HG02588 (cell line): ENCODE measurements around the gene FAM98C.
"Not testable (repeated sequence)": the region's sequence is repeated elsewhere in the genome, so short reads cannot be mapped to it uniquely, and the experiment has no call there.

Experiments used
- ATAC-seq: cut with Tn5 transposase; IDR thresholded peaks from one replicate; pipeline ENCODE4 v1.9.1; 2021; ENCODE audit warnings: mild to moderate bottlenecking, moderate library complexity; ENCODE audit not compliant: unreplicated experiment

Gene FAM98C

DNA sequence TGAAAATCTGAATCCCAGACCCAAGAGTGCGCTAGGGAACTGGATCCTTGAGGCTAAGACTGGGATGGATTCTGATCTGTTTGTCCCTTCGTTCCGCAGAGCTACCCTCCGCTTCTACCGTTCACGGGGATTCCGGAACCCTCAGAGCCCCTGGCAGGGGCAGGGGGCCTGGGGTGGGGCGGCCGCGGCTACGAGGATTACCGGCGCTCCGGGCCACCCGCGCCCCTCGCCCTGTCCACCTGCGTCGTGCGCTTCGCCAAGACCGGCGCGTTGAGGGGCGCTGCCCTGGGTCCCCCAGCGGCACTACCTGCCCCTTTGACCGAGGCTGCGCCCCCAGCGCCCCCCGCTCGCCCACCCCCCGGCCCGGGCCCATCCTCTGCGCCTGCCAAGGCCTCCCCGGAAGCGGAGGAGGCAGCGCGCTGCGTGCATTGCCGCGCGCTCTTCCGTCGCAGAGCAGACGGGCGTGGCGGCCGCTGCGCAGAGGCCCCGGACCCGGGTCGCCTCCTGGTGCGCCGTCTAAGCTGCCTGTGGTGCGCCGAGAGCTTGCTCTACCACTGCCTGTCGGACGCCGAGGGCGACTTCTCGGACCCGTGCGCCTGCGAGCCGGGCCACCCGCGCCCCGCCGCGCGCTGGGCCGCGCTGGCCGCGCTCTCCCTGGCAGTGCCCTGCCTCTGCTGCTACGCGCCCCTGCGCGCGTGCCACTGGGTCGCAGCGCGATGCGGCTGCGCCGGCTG lies 7.3 kb upstream of the FAM98C start:
- ATAC-seq = no peak

DNA sequence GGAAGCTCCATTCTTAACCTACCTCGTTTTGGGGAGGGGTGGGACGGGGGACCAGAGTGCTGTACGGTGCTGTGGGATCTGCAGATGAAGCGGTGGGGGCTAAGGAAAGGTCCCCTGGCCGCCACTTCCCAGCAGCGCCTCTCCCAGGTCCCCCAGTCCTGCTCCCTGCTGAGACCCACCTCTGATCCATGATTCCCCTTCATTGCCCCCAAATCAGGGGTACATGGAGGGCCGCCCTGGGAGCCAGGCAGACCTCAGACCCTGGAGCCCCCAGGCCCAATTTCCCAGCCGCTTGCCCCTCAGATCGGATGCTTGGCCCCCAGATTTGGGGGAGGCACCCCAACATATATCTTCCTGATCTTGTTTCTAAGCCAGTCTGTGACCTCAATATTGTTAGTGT lies 3.8 kb upstream of the FAM98C start:
- ATAC-seq = no peak

DNA sequence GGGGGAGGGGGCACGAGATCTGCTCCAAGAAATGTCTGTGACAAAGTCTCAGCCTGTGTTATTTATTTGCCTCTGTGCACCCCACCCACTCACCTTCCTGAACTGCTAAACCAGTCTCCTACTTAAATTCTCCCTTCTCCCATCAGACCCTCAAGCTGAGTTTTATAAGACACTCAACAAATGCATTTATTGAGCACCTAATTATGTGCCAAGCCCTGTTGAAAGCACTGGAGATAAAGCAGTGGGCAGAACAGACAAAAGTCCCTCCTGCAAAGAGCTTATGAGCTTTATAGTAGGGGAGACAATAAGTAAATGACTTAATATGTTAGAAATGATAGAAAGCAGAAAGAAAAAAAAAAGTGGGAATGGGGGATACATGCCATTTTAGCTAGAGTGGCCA lies 3.4 kb upstream of the FAM98C start:
- no peak for ATAC-seq

DNA sequence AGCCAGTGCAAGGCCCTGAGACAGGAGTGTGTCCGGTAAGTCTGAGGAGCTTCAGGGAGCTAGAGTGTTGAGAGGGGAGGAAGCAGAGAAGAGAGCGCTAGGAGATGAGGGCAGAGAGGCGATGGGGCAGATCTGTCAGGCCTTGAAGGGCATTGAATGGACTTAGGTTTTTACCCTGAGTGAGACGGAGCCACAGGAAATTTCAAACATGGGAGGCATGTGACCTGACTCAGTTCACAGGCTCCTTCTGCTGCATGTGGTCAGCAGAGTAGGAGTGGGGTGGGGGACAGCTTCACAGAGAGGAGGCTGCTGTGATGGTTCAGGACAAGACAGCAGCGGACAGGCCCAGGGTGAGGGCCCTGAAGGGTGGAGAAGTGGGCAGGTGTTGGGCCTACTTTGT lies 2.5 kb upstream of the FAM98C start:
- ATAC-seq = no peak

DNA sequence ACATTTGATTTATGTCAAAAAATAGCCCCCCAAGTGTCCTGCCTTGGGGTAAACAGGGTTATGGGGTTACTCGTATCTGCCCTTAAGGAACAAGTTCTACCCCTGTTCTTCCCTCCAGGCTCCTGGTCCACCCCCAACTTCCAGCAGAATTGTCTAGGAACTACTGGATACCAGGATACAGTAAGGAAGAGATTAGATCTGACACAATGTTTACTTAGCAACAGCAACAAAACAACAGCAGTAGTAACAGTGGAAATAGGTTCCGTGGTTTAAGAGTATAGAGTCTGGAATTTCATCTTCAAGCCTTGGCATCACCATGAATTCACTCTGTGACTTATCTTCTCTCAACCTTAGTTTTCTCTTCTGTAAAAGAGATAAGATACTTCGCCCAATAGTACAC lies 1.7 kb upstream of the FAM98C start:
- no peak for ATAC-seq

DNA sequence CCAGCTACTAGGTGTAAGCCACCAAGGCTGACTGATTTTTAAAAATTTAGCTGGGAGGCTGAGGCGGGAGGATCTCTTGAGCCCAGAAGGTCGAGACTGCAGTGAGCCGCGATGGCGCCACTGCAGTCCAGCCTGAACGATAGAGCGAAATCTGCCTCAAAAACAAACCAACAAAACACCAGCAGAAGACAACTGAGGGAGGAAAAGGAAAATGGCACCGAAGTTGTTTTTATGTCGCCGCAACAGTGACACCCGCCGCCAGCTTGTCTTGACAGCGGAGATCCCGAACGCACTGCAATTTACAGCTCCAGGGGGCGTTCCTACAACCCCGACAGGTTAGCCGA lies 298 bp upstream of the FAM98C start:
- no peak for ATAC-seq

DNA sequence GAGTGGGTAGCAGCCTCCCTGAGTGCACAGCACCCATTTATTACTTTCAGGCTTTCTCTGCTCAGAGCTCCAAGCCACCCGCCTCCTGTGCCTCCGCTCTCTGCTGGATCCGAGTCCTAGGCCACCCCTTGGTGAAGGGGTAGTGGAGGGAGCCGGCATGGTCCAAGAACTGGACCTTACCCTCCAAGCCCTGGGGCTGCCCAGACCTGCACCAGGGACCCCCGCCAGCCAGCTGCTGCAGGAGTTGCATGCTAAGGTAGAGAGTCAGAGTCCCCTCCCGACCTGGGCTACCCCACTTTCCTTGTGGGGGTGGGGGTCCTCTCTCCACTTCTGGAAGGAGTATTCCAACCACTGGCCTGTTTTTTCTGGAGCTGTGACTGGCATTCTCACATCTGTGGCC lies 2.0 kb downstream of the FAM98C start:
- no peak for ATAC-seq

DNA sequence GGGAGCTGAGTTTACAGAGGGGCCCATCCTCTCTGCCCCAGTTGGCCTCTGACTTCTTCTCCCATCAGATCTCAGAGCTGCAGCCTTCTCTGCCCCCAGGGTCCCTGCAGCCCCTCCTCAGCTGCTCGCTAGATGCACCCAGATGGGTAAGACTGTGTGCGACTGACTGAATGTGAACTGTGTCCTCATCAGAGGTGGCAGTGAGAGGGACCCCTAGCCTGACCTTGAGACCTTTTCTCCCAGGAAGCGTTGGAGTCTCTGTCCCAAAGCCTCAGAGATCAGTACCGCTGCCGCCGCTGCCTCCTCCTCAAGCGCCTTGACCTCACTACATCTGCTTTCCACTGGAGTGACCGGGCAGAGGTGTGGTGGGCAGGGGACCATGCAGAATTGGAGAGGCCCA lies 2.4 kb downstream of the FAM98C start:
- no peak for ATAC-seq

DNA sequence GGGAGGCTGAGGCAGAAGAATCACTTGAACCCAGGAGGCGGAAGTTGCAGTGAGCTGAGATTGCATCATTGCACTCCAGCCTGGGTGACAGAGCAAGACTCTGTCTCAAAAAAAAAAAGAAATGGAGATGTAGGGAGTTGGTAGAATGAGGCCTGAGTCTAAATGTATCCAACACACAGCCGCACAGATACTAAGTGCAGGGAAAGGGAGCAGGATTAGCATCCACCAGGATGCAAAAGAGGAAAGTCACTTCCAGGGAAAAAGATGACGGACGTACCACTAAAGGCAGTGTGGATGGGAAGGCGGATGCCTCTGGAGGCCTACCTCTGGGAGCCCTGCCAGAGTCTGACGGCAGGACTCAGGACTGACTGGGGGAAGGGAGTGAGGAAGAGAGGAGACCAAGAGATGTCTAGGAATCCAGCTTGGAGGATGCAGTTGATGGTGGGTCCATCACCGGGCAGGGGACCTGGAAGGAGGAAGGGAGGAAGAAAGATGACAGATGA lies 6.8 kb downstream of the FAM98C start:
- ATAC-seq = no peak

DNA sequence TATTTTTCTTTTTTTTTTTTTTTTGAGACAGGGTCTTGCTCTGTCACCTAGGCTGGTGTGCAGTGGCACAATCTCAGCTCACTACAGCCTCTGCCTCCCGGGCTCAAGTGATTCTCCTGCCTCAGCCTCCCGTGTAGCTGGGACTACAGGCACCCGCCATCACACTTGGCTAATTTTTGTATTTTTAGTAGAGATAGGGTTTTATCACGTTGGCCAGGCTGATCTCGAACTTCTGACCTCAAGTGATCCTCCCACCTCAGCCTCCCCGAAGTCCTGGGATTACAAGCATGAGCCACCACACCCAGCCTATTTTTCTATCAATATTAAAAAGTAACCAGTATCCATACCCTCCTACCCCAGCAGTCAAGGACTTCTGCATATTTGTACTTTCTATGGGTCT lies 7.5 kb downstream of the FAM98C start:
- ATAC-seq = not testable (repeated sequence)

DNA sequence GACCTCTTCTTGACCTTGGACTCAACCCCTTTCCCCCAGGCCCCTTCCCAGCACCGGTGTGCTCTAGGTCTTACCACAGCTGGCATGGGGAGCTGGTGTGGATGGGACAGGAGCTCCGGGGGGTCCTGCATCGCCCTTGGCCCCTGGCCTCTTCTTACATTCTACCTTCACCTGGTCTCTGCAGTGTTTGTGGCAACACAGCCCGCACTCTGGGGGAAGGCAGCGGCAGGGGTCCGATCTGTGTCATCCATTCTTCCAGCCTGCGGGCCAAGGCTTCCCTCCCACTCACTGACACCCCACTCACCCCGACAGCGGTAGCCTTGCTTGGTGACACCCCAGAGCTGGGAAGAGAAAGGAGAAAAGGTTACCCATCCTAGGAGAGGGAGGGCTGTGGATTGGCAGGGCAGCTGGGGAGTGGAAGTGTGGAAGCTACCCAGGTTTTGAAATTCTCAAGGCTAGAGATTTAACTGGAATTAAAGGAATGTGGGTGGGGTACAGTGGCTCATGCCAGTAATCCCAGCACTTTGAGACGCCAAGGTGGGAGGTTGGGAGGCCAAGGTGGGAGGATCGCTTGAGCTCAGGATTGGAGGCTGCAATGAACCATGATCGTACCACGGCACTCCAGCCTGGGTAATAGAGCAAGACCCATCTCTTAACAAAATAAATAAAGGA lies 8.3 kb downstream of the FAM98C start:
- no peak for ATAC-seq

DNA sequence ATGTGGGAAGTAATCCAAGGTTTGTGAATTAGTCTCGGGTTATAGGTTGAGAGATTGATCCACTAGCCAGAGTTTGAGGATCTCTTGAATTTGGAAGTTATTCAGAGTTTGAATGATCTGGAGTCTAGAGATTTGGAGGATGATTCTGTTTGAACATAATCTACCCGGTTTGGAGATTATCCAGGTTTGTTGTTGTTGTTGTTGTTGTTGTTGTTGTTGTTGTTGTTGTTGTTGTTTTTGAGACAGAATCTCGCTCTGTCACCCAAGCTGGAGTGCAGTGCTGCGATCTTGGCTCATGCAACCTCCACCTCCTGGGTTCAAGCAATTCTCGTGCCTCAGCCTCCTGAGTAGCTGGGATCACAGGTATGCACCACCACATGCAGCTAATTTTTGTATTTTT lies 9.0 kb downstream of the FAM98C start:
- not testable (repeated sequence) for ATAC-seq

DNA sequence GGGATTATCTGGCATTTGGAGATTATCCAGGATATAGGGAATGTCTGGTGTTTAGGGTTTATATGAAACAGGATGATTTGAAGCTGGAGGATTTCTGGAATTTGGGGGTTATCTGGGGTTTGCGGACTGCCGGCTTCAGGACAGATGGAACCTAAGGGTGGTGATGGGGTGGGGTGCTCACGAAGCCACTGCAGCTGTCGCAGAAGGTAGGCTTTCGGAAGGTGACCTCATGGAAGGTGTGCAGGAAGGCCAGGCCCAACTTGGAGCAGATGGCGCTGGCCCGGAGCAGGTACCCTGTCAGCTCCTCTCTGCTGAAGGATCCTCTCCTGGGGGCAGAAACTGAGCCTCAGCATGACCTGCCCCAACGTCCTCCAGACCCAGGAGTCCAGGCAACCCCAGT lies 9.6 kb downstream of the FAM98C start:
- no peak for ATAC-seq

DNA sequence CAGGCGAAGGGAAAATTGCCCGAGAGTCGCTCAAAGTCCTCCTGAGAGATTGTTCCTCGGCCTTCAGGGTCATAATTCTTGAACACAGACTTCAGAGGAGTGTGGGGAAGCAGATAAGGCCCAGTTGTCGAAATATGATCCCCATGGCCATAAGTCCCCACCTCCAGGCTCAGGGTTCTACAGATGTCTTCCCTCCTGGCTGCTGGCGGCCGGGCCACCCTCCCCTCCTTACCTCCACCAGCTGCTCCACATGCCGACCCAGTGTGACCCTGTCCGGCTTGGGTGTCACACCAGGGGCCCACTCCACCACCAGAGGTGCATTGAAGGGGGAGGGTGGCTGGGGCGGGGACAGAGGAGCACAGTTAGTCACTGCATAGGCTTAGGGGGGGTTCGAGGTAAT lies 10.1 kb downstream of the FAM98C start:
- ATAC-seq = no peak

DNA sequence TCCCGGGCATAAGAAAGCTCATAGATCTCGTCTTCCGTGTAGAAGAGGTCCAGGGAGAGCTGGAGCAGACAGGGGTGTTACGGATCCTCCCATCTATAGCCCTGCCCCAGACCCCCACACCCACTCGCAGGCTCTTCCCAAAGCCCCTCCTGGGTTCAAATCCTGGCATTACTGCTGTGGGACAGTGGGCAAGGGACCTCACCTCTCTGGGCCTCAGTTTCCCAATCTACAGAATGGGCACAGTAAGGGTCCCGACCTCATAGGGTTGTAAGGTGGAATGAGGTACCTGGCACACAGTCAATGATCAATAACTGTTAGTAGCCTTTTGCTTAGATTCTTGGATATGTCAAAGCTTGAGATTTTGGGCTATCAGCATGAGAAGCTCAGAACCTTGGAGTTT lies 10.5 kb downstream of the FAM98C start:
- no peak for ATAC-seq

DNA sequence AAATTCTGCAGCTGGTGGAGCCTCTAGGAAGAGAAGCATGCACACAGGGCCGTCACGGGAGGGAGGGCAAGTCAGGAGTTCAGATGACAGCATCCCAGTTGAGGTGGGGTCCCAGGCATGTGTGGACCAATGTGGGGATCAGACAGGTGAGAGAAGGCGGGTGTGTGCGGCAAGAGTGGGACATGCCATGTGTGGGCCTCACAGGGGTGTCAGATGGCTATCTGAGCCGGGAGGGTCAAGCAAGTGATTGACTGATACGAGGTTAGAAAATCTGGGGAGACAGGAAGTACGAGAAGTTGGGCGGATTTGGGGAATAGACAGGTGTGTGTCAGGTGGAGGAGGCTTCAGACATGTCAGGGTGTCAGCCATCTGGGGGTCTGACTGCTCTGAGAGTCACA lies 14.3 kb downstream of the FAM98C start:
- ATAC-seq = no peak

DNA sequence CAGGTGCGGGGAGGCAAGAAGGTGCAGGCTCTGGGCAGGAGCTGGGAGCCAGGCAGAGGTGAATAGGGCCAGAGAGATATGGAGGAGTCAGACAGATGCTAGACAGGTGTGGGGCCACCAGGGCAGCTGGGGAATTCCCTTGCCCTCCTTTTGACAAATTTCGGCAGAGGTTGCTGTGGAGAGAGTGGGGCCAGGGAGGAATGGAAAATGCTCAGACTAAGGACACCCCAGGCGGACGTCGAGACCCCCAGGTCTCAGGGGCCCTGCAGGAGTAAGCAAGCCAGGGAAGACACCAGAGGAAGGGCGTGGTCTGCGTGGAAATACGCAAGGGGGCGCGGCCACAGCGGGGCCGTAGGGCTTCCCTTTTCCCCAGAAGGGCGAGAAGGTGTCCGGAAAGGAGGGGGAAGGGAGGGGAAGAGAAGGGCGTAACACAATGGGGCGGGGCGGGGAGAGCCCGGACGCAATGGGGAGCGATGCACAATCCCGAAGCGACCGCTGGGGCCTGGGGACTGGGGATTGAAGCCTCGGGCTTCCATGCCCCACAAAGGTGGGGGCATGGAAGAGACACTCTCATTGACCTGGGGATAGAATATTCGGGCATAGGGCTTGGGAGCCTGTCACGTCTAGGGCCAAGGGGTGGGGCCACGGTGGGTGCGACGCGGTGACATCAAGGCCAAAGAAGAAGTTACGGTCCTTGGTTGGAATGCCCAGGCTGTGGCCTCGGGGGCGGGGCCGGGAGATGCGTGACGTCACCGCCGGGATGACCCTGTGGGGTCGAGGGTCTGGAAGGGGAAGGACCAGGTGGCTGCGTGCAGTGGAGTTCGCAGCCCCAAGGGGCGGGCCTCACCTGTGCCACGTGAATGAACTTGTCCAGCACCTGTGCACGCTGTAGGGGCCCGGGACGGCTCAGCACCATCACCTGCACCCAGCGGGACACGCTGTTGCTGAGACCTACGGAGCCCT lies 14.9 kb downstream of the FAM98C start:
- no peak for ATAC-seq

DNA sequence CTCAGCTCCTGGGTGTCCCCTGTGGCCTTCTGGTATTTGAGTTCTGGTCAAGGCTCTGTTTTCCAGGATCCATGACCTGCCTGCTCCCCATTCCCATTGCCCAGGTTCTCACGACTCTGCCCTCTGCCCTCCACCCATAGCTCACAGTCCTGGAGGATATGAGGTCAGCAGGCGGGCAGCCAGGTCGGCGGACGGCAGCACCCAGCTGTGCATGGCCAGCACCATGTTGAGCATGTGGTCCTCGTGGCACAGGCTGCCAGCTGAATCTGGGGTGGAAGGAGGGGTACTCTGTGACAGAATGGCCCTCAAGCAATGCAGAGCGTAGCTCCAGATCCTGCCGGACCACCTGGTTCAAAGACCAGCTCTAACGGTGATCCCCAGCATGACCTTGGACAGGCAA lies 18.0 kb downstream of the FAM98C start:
- ATAC-seq = no peak

DNA sequence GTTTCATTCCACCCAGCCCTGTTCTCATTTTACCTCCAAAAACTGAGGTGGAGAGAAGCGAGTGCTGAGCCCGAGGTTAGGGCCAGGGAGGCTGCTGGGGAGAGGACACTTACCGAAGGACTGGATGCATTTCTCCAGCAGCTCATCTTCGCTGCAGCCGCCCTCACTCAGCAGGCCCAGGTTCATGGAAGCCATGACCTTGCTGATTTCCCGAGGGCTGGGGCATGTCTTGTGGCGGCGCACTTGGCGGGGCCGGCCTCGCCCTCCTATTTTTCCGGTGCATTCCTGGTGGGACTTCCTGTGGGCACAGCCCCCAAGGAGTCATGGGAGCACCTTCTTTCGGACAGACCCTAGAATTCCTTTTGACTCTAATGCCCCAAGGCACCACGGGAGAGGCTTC lies 19.0 kb downstream of the FAM98C start:
- no peak for ATAC-seq

DNA sequence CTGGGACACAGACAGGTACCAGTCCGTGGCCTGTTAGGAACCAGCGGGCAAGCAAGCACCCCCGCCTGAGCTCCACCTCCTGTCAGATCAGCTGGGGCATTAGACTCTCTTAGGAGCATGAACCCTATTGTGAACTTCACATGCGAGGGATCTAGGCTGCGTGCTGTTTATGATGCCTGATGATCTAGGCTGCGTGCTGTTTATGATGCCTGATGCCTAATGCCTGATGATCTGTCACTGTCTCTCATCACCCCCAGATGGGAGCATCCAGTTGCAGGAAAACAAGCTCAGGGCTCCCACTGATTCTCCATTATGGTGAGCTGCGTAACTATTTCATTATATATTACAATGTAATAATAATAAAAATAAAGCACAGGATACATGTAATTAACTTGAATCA lies 19.5 kb downstream of the FAM98C start:
- no peak for ATAC-seq

DNA sequence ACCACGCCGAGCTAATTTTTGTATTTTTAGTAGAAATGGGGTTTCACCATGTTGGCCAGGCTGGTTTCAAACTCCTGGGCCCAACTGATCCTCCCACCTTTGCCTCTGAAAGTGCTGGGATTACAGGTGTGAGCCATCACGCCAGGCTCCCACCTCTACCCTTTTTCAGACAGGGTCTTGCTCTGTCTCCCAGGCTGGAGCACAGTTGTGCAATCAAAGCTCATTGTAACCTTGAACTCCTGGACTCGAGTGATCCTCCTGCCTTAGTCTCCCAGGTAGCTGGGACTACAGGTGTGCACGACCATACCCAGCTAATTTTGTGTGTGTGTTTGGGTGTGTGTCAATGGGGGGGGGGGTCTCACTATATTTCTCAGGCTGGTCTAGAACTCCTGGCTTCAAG lies 21.4 kb downstream of the FAM98C start:
- ATAC-seq = no peak
